Measurements from ENCODE around the gene STYXL2. TPM values are rescaled to one million over a fixed set of nuclear protein-coding genes. Genes with fewer than 3 reads are reported as not detected.
A peak's percentile ranks its signal among the peaks of the same experiment; 100 is the strongest.

Gene STYXL2
- total and polyA plus RNA-seq, 2 of the 8 experiments (the other 6 are each of a cell fraction or from before 2014, with no cell fraction given) = 0.09 to 0.22 TPM

- TF ChIP-seq EZH2 (IDR thresholded peaks at IDR 0.05; ENCODE audit: low read depth, low read length, severe bottlenecking) (peak; percentile 30), E2F6 (IDR thresholded peaks at IDR 0.05) (peak; percentile 63; the same call in 1 of the 2 replicates), BACH1 (IDR thresholded peaks at IDR 0.05; ENCODE audit: low read length) (peak; percentile 50; the same call in 1 of the 2 replicates), RBBP5 (IDR thresholded peaks at IDR 0.05; ENCODE audit: borderline replicate concordance, low read depth, low read length) (peak; percentile 69; the same call in 1 of the 2 replicates), SRF (IDR thresholded peaks at IDR 0.05; ENCODE audit: low read depth, low read length) (no peak), TAF1 (IDR thresholded peaks at IDR 0.05; ENCODE audit: low read depth, low read length) (0 out of 2 replicates have a peak, but pooled peaks have one; percentile 24), CHD7 (IDR thresholded peaks at IDR 0.05; ENCODE audit: insufficient replicate concordance, low read length) (no peak), SIX5 (IDR thresholded peaks at IDR 0.05; ENCODE audit: low read depth, low read length) (no peak), KDM4A (IDR thresholded peaks at IDR 0.05; ENCODE audit: low read depth, low read length, severe bottlenecking) (no peak)
These were observed 27.7 kb downstream of the STYXL2 start (continued) for GRCh38 chr1:167121375-167122120.
